Keratinocyte (primary cell): ENCODE measurements around the gene ANKRD27. TPM values are rescaled to one million over a fixed set of nuclear protein-coding genes. Genes with fewer than 3 reads are reported as not detected.

Experiments
- DNase-seq: peaks from one replicate; pipeline ENCODE4 v3.0.0-alpha.2; 2011; ENCODE audit warnings: low read depth, missing footprints, low spot score
- FAIRE-seq: peaks from 2 replicates; lab custom pipeline; 2011; peaks lifted over from hg19 to GRCh38; lab: Jason Lieb, UNC
- H2AFZ ChIP-seq: 2 replicates; pipeline ENCODE4 v1.6.0; 2012; ENCODE audit warnings: low read length, control low read depth, inconsistent platforms; ENCODE audit not compliant: control insufficient read depth
- H3K27ac ChIP-seq: 2 replicates; pipeline ENCODE4 v1.5.1; 2011; ENCODE audit warnings: low read length; ENCODE audit not compliant: control insufficient read depth, insufficient read depth
- H3K27me3 ChIP-seq: 3 replicates; pipeline ENCODE4 v1.6.0; 2011; ENCODE audit warnings: low read length; ENCODE audit not compliant: control insufficient read depth, insufficient read depth; ENCODE audit errors: extremely low read depth
- H3K36me3 ChIP-seq, 2 experiments: 2 replicates in 1 of 2; 3 replicates in 1 of 2; pipeline ENCODE4 v1.5.1; 2011; ENCODE audit warnings: low read length in 2 of 2, mild to moderate bottlenecking in 1 of 2; ENCODE audit not compliant: control insufficient read depth in 2 of 2, insufficient read depth in 2 of 2; ENCODE audit errors: extremely low read depth in 1 of 2
- H3K4me1 ChIP-seq: 3 replicates; pipeline ENCODE4 v1.5.1; 2011; ENCODE audit warnings: low read length; ENCODE audit not compliant: control insufficient read depth, insufficient read depth; ENCODE audit errors: extremely low read depth
- H3K4me2 ChIP-seq: 3 replicates; pipeline ENCODE4 v1.6.0; 2011; ENCODE audit warnings: low read depth, low read length; ENCODE audit not compliant: control insufficient read depth, insufficient read depth; ENCODE audit errors: extremely low read depth
- H3K4me3 ChIP-seq, 3 experiments: fragments of 200-600 bp in 1 of 3; sonication (generic) in 1 of 3; 2 replicates in 2 of 3; 3 replicates in 1 of 3; pipeline ENCODE4 v1.5.1; 2011 to 2016; ENCODE audit warnings: low read length in 3 of 3, mild to moderate bottlenecking in 3 of 3, control low read depth in 2 of 3, inconsistent platforms in 1 of 3, low read depth in 1 of 3, mixed read lengths in 1 of 3, mixed run types in 1 of 3, moderate library complexity in 1 of 3; ENCODE audit not compliant: control insufficient read depth in 2 of 3, insufficient read depth in 2 of 3; ENCODE audit errors: extremely low read depth in 1 of 3
- H3K79me2 ChIP-seq: 2 replicates; pipeline ENCODE4 v1.6.0; 2012; ENCODE audit warnings: low read length; ENCODE audit not compliant: control insufficient read depth, insufficient read depth
- H3K9ac ChIP-seq: 3 replicates; pipeline ENCODE4 v1.6.0; 2011; ENCODE audit warnings: low read length; ENCODE audit not compliant: control insufficient read depth, insufficient read depth; ENCODE audit errors: extremely low read depth
- H3K9me1 ChIP-seq: 3 replicates; pipeline ENCODE4 v1.6.0; 2011; ENCODE audit warnings: low read length; ENCODE audit not compliant: control insufficient read depth, insufficient read depth; ENCODE audit errors: extremely low read depth
- H3K9me3 ChIP-seq: 2 replicates; pipeline ENCODE4 v1.5.1; 2012; ENCODE audit warnings: low read depth, low read length; ENCODE audit not compliant: control insufficient read depth
- H4K20me1 ChIP-seq: 3 replicates; pipeline ENCODE4 v1.6.0; 2011; ENCODE audit warnings: low read length; ENCODE audit not compliant: control insufficient read depth, insufficient read depth; ENCODE audit errors: extremely low read depth
- EZH2 ChIP-seq: IDR thresholded peaks from one replicate; pipeline ENCODE4 v1.6.1; 2012; ENCODE audit warnings: inconsistent platforms, mild to moderate bottlenecking, low read length, moderate library complexity
- dilution Hi-C: fragments of 300-500 bp; cut with MboI; formaldehyde crosslinking; loops from one replicate; pipeline ENCODE4 v1.7.0; 2020; ENCODE audit warnings: low sequenced_read_pairs; ENCODE audit not compliant: extremely low pct_ligation_motif_present
- polyA plus RNA-seq, 5 experiments: library from polyadenylated mRNA; depleted of rRNA in 3 of 5; stranded (reverse) in 3 of 5; stranded (forward) in 1 of 5; unstranded in 1 of 5; fragments of >200 nt; gene quantifications; 1 replicate in 1 of 5; 2 replicates in 3 of 5; 3 replicates in 1 of 5; pipeline versions ENCODE4 v1.2.1 to v1.2.3, GENCODE V29; 2011 to 2012; ENCODE audit warnings: missing spikeins in 2 of 5, low read depth in 1 of 5, low replicate concordance in 1 of 5
- TF ChIP-seq, protein P1 (sequence below), 3 experiments: IDR thresholded peaks in 1 of 3; conservative IDR thresholded peaks in 1 of 3; optimal IDR thresholded peaks in 1 of 3; 2 replicates in 2 of 3; 3 replicates in 1 of 3; pipeline versions ENCODE3 to v1.5.1; 2011; ENCODE audit warnings: low read length in 3 of 3, mild to moderate bottlenecking in 3 of 3, moderate library complexity in 2 of 3, control low read depth in 1 of 3, inconsistent platforms in 1 of 3; ENCODE audit not compliant: insufficient read depth in 2 of 3; ENCODE audit errors: extremely low read depth in 1 of 3

The ANKRD27 gene
- polyA plus RNA-seq, 1 donor (not counting 4 experiments of a cell fraction or from before 2014, with no cell fraction given): 34.5 TPM

GRCh38 chr19:32598022-32598421, 77.0 kb downstream of the ANKRD27 start:
- H3K4me3 ChIP-seq: no peak overlapping the region
- DNase-seq: no peak
- no peaks in the 10 kb centered on the region for H4K20me1 ChIP-seq
- FAIRE-seq: no peak
- dilution Hi-C loops: no loop called here
- H3K9ac ChIP-seq: no peak overlapping the region
- no peak overlapping the region for H3K27ac ChIP-seq
- no peaks in the 10 kb centered on the region for H3K9me3 ChIP-seq
- H3K36me3 ChIP-seq: peaks cover 26 to 27% of the 10 kb centered on the region in 2 experiments
- H3K4me1 ChIP-seq: no peaks in the 10 kb centered on the region
- TF ChIP-seq, protein P1, sequence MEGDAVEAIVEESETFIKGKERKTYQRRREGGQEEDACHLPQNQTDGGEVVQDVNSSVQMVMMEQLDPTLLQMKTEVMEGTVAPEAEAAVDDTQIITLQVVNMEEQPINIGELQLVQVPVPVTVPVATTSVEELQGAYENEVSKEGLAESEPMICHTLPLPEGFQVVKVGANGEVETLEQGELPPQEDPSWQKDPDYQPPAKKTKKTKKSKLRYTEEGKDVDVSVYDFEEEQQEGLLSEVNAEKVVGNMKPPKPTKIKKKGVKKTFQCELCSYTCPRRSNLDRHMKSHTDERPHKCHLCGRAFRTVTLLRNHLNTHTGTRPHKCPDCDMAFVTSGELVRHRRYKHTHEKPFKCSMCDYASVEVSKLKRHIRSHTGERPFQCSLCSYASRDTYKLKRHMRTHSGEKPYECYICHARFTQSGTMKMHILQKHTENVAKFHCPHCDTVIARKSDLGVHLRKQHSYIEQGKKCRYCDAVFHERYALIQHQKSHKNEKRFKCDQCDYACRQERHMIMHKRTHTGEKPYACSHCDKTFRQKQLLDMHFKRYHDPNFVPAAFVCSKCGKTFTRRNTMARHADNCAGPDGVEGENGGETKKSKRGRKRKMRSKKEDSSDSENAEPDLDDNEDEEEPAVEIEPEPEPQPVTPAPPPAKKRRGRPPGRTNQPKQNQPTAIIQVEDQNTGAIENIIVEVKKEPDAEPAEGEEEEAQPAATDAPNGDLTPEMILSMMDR (optimal IDR thresholded peaks at IDR 0.05 in 1 of 3, IDR thresholded peaks at IDR 0.05 in 1 of 3, conservative IDR thresholded peaks at IDR 0.05 in 1 of 3; ENCODE audit: extremely low read depth in 1 of 3, insufficient read depth in 2 of 3, low read length in 3 of 3): no peak
- no peak for TF ChIP-seq EZH2
- no peaks in the 10 kb centered on the region for H3K9me1 ChIP-seq
- no peak overlapping the region for H2AFZ ChIP-seq
- no peaks in the 10 kb centered on the region for H3K27me3 ChIP-seq
- no peaks in the 10 kb centered on the region for H3K79me2 ChIP-seq
- no peak overlapping the region for H3K4me2 ChIP-seq

DNA sequence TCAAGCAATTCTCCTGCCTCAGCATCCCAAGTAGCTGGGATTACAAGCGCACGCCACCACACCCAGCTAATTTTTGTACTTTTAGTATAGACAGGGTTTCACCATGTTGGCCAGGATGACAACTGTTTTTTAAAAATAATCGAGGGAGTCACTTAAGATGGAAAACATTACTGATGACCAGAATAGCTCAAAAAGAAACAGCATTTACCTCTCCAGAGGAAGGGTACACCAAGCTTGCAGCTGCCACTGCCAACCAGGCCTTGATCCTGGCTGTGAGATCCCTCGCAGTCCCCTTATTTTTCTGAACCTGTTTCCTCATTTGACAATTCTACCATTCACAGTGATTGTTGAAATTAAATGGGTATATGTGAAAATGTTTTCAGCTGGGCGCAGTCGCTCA, 79.5 kb downstream of the ANKRD27 start:
- Histone ChIP-seq H3K9me3 (no peaks in the 10 kb centered on the region), H4K20me1 (no peaks in the 10 kb centered on the region), H3K4me3 (no peak overlapping the region), H3K4me1 (no peaks in the 10 kb centered on the region), H3K27me3 (no peaks in the 10 kb centered on the region), H3K27ac (no peak overlapping the region), H2AFZ (no peak overlapping the region), H3K79me2 (no peaks in the 10 kb centered on the region), H3K4me2 (no peak overlapping the region), H3K36me3 (peaks cover 20 to 26% of the 10 kb centered on the region in 2 experiments), H3K9me1 (no peaks in the 10 kb centered on the region), H3K9ac (no peak overlapping the region)
- DNase-seq: no peak
- no peak for FAIRE-seq
- TF ChIP-seq, protein P1 (optimal IDR thresholded peaks at IDR 0.05 in 1 of 3, IDR thresholded peaks at IDR 0.05 in 1 of 3, conservative IDR thresholded peaks at IDR 0.05 in 1 of 3; ENCODE audit: extremely low read depth in 1 of 3, insufficient read depth in 2 of 3, low read length in 3 of 3): no peak
- TF ChIP-seq EZH2: no peak
- dilution Hi-C loops: no loop called here
